ENCODE results near the gene BRINP1. TPM values are rescaled to one million over a fixed set of nuclear protein-coding genes. Genes with fewer than 3 reads are reported as not detected.

The BRINP1 gene
- total RNA-seq, 1 donor from 2014 or later: 0.79 TPM

- H3K4me3 Mint-ChIP-seq (ENCODE audit: low read depth): no peak overlapping the region
- H3K36me3 Mint-ChIP-seq (ENCODE audit: insufficient read depth): no peaks in the 10 kb centered on the region
- H3K27ac Mint-ChIP-seq: no peak overlapping the region
- no peak for DNase-seq (ENCODE audit: low spot score, unreplicated experiment)
- no peaks in the 10 kb centered on the region for H3K9me3 Mint-ChIP-seq (ENCODE audit: low read depth)
- no peak for TF ChIP-seq CTCF (IDR thresholded peaks at IDR 0.05; ENCODE audit: unreplicated experiment)
- peaks cover 12% of the 10 kb centered on the region for H3K4me1 Mint-ChIP-seq (ENCODE audit: low read depth)
- peaks cover 36% of the 10 kb centered on the region for H3K27me3 Mint-ChIP-seq
These were observed 88.3 kb downstream of the BRINP1 start for GRCh38 chr9:119280740-119281485.

GRCh38 chr9:119278171-119278570 is 91.1 kb downstream of the BRINP1 start:
- TF ChIP-seq CTCF (IDR thresholded peaks at IDR 0.05; ENCODE audit: unreplicated experiment): no peak
- H3K27ac Mint-ChIP-seq: no peak overlapping the region
- peaks cover 11% of the 10 kb centered on the region for H3K4me1 Mint-ChIP-seq (ENCODE audit: low read depth)
- H3K9me3 Mint-ChIP-seq (ENCODE audit: low read depth): no peaks in the 10 kb centered on the region
- no peaks in the 10 kb centered on the region for H3K36me3 Mint-ChIP-seq (ENCODE audit: insufficient read depth)
- no peak overlapping the region for H3K4me3 Mint-ChIP-seq (ENCODE audit: low read depth)
- no peak for DNase-seq (ENCODE audit: low spot score, unreplicated experiment)
- H3K27me3 Mint-ChIP-seq: peaks cover 23% of the 10 kb centered on the region

GRCh38 chr9:119273984-119274665 is 95.1 kb downstream of the BRINP1 start:
- peaks cover 3% of the 10 kb centered on the region for H3K27me3 Mint-ChIP-seq
- no peak for TF ChIP-seq CTCF (IDR thresholded peaks at IDR 0.05; ENCODE audit: unreplicated experiment)
- H3K9me3 Mint-ChIP-seq (ENCODE audit: low read depth): no peaks in the 10 kb centered on the region
- no peaks in the 10 kb centered on the region for H3K4me1 Mint-ChIP-seq (ENCODE audit: low read depth)
- H3K36me3 Mint-ChIP-seq (ENCODE audit: insufficient read depth): no peaks in the 10 kb centered on the region
- no peak overlapping the region for H3K4me3 Mint-ChIP-seq (ENCODE audit: low read depth)
- H3K27ac Mint-ChIP-seq: no peak overlapping the region
- DNase-seq (ENCODE audit: low spot score, unreplicated experiment): no peak

GRCh38 chr9:119273325-119273904 is 95.8 kb downstream of the BRINP1 start:
- DNase-seq (ENCODE audit: low spot score, unreplicated experiment): no peak
- Mint-ChIP-seq H3K36me3 (ENCODE audit: insufficient read depth) (no peaks in the 10 kb centered on the region), H3K4me3 (ENCODE audit: low read depth) (no peak overlapping the region), H3K9me3 (ENCODE audit: low read depth) (no peaks in the 10 kb centered on the region), H3K27me3 (peaks cover 3% of the 10 kb centered on the region), H3K4me1 (ENCODE audit: low read depth) (no peaks in the 10 kb centered on the region), H3K27ac (no peak overlapping the region)
- TF ChIP-seq CTCF (IDR thresholded peaks at IDR 0.05; ENCODE audit: unreplicated experiment): no peak

GRCh38 chr9:119272500-119273211 is 96.6 kb downstream of the BRINP1 start:
- H3K27me3 Mint-ChIP-seq: peaks cover 3% of the 10 kb centered on the region
- H3K36me3 Mint-ChIP-seq (ENCODE audit: insufficient read depth): no peaks in the 10 kb centered on the region
- no peak overlapping the region for H3K27ac Mint-ChIP-seq
- TF ChIP-seq CTCF (IDR thresholded peaks at IDR 0.05; ENCODE audit: unreplicated experiment): no peak
- DNase-seq (ENCODE audit: low spot score, unreplicated experiment): no peak
- no peak overlapping the region for H3K4me3 Mint-ChIP-seq (ENCODE audit: low read depth)
- H3K9me3 Mint-ChIP-seq (ENCODE audit: low read depth): no peaks in the 10 kb centered on the region
- no peaks in the 10 kb centered on the region for H3K4me1 Mint-ChIP-seq (ENCODE audit: low read depth)

Measured in progenitor cell of endocrine pancreas (in vitro differentiated cells).